Spleen (tissue), 11 donors: Measurements from ENCODE around the gene SCN4B. TPM values are rescaled to one million over a fixed set of nuclear protein-coding genes. Genes with fewer than 3 reads are reported as not detected.

ENCODE experiments used
- DNase-seq: peaks from one replicate; pipeline ENCODE4 v3.0.0-alpha.2; 2020
- H3K27ac ChIP-seq, 8 donors: fragments of 200-600 bp; sonication (generic) in 7 of 8; 1 replicate in 4 of 8; 2 replicates in 4 of 8; pipeline versions ENCODE4 v1.5.0 to v1.8.0; 2016 to 2021; ENCODE audit warnings: inconsistent platforms in 4 of 8, mild to moderate bottlenecking in 4 of 8, moderate library complexity in 1 of 8
- H3K27me3 ChIP-seq, 7 donors: fragments of 200-600 bp; sonication (generic) in 6 of 7; replicated peaks in 1 of 7; 1 replicate in 4 of 7; 2 replicates in 3 of 7; pipeline versions ENCODE4 v1.5.0 to v1.8.0; 2016 to 2021; ENCODE audit warnings: inconsistent platforms in 3 of 7, mild to moderate bottlenecking in 1 of 7
- H3K36me3 ChIP-seq, 6 donors: fragments of 200-600 bp; sonication (generic) in 5 of 6; 1 replicate in 4 of 6; 2 replicates in 2 of 6; pipeline versions ENCODE4 v1.5.0 to v1.8.0; 2016 to 2021; ENCODE audit warnings: inconsistent platforms in 2 of 6
- H3K4me1 ChIP-seq, 6 donors: fragments of 200-600 bp; sonication (generic) in 5 of 6; 1 replicate in 3 of 6; 2 replicates in 3 of 6; pipeline versions ENCODE4 v1.5.0 to v1.8.0; 2016 to 2021; ENCODE audit warnings: inconsistent platforms in 3 of 6
- H3K4me3 ChIP-seq, 8 donors: fragments of 200-600 bp; sonication (generic) in 7 of 8; 1 replicate in 4 of 8; 2 replicates in 4 of 8; pipeline versions ENCODE4 v1.5.0 to v1.8.0; 2016 to 2021; ENCODE audit warnings: inconsistent platforms in 4 of 8, mild to moderate bottlenecking in 4 of 8, moderate library complexity in 2 of 8
- H3K9me3 ChIP-seq, 8 donors: fragments of 200-600 bp; sonication (generic) in 7 of 8; 1 replicate in 4 of 8; 2 replicates in 4 of 8; pipeline versions ENCODE4 v1.5.0 to v1.8.0; 2016 to 2021; ENCODE audit warnings: inconsistent platforms in 4 of 8
- POLR2A ChIP-seq, 3 donors: fragments of 450-650 bp; IDR thresholded peaks; one replicate each; pipeline ENCODE4 v1.5.1; 2017; ENCODE audit warnings: antibody characterized with exemption in 3 of 3, mild to moderate bottlenecking in 1 of 3
- POLR2AphosphoS5 ChIP-seq, 3 donors: sonication (generic); formaldehyde crosslinking; IDR thresholded peaks; one replicate each; pipeline ENCODE4 v1.5.1; 2017; ENCODE audit warnings: antibody characterized with exemption in 3 of 3
- WGBS, 5 donors: extraction: QIAGEN DNeasy Blood & Tissue Kit in 3 of 5; methylation state at CpG; one replicate each; pipeline versions ENCODE4 v1.1.5 to v1.1.7; 2013 to 2018; 5-methylcytosine and 5-hydroxymethylcytosine counted together
- intact Hi-C: fragments of 100-400 bp; cut with DNase I; formaldehyde crosslinking; loops from one replicate; pipeline ENCODE4 v1.15.0; 2023; ENCODE audit warnings: low total_unique reads
- polyA plus RNA-seq, 3 donors: library from polyadenylated mRNA; stranded (reverse); fragments of 200-250 nt; gene quantifications; one replicate each; pipeline ENCODE4 v1.2.1, GENCODE V29; 2013
- total RNA-seq, 7 donors: library from RNA; depleted of rRNA in 3 of 7; stranded (reverse); fragments of >200 nt in 3 of 7; fragmentation: NEBNext Ultra II Directional in 4 of 7; extraction: Animal tissue kit (Norgen Biotek cat#: 25700) in 4 of 7; gene quantifications; one replicate each; pipeline versions ENCODE4 v1.1.0 to v1.2.1, GENCODE V29; 2016 to 2021
- TF ChIP-seq, protein P1 (sequence below), 11 experiments: fragments of 200-600 bp in 7 of 11; fragments of 450-650 bp in 4 of 11; sonication (generic) in 4 of 11; IDR thresholded peaks in 8 of 11; conservative IDR thresholded peaks in 3 of 11; 1 replicate in 7 of 11; 2 replicates in 4 of 11; pipeline versions ENCODE4 v1.4.0 to v1.8.0; 2016 to 2021; ENCODE audit warnings: antibody characterized with exemption in 11 of 11, inconsistent platforms in 4 of 11, mild to moderate bottlenecking in 1 of 11
- donor health status: healthy with polysubstance abuse.
- donor health status: DM: no; HTN: no; CAD: no; lungs with moderate emphysema.
- donor health status: DM: no; HTN: no; CAD: no.
- donor health status: Bipolar disorder and iron deficiency.
- donor health status: healthy.
- donor health status: DM: no; HTN: no; CAD: no.
- donor health status: DM: yes; HTN: yes; CAD: no.

SCN4B gene
- total and polyA plus RNA-seq, 10 donors, result 0.06 to 1.9 (median 0.41) TPM; not detected in 2

DNA sequence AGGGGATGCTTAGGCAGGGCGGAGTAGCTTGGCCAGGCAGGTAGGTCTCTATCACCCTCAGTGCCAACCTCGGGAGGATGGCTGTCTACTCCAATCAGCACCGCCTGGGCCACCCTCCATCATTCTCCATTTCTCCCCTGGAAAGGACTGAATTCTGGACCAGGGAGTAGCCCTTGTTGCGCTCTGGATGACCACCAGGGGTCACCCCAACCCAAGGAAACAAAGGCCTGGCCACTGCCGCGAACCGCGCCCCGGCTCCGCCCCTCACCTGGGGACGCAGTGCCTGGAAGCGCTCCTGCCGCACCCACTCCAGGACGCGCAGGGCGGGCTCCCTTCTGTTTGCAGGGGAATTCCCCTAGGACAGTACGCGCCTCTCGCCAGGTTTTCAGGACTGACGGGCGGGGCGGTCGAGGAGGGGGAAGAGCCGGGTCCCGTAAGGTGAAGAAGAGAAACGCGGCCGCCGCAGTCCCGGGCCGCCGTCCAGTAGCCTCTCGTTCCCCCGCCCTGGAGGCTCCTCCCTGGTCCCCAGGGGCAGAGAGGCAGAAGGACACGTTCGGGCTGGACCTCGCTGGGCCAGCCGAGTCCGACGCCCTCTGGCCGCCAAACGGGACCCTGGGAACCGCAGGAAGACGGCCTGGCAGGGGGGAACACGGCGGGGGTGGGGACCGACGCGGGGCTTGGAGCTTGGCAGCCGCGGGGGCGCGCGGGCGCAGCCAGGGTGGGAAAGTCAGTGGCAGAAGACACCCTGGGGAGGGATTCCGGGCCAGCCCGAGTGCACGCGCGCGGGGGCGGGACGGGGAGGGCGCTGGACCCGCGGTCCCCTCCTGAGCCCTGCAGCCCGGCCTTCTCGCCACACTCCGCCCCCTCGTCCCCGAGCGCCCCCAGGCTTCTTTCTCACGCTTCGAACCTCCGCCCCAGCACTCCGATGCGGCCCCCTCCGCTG lies 7.1 kb downstream of the SCN4B start:
- intact Hi-C loops, result no loop called here
- Histone ChIP-seq H3K9me3 (no peaks in the 10 kb centered on the region), H3K27ac (peak overlapping the region in 1 of 8 donors; percentile 39), H3K4me3 (peak overlapping the region; percentile 60 to 91 (median 65)), H3K4me1 (peaks cover 4 to 30% (median 9%) of the 10 kb centered on the region in 6 donors), H3K36me3 (no peaks in the 10 kb centered on the region), H3K27me3 (peaks cover 0 to 84% (median 26%) of the 10 kb centered on the region in 7 donors)
- TF ChIP-seq POLR2A (IDR thresholded peaks at IDR 0.05) (no peak), POLR2AphosphoS5 (IDR thresholded peaks at IDR 0.05) (peak; percentile 32 to 75 (median 58))
- TF ChIP-seq, protein P1, sequence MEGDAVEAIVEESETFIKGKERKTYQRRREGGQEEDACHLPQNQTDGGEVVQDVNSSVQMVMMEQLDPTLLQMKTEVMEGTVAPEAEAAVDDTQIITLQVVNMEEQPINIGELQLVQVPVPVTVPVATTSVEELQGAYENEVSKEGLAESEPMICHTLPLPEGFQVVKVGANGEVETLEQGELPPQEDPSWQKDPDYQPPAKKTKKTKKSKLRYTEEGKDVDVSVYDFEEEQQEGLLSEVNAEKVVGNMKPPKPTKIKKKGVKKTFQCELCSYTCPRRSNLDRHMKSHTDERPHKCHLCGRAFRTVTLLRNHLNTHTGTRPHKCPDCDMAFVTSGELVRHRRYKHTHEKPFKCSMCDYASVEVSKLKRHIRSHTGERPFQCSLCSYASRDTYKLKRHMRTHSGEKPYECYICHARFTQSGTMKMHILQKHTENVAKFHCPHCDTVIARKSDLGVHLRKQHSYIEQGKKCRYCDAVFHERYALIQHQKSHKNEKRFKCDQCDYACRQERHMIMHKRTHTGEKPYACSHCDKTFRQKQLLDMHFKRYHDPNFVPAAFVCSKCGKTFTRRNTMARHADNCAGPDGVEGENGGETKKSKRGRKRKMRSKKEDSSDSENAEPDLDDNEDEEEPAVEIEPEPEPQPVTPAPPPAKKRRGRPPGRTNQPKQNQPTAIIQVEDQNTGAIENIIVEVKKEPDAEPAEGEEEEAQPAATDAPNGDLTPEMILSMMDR (IDR thresholded peaks at IDR 0.05 in 8 of 11, conservative IDR thresholded peaks at IDR 0.05 in 3 of 11), result peak; percentile 90 to 98 (median 95)
- WGBS, 5 donors, result 0 to 2% (median 1%) methylated on average over 25 to 78 of the region's 78 CpGs
- peak; percentile 94 for DNase-seq

GRCh38 chr11:118144301-118145268 lies 8.0 kb downstream of the SCN4B start:
- DNase-seq, result no peak
- TF ChIP-seq, protein P1 (IDR thresholded peaks at IDR 0.05 in 8 of 11, conservative IDR thresholded peaks at IDR 0.05 in 3 of 11), result no peak
- TF ChIP-seq POLR2A (IDR thresholded peaks at IDR 0.05) (no peak), POLR2AphosphoS5 (IDR thresholded peaks at IDR 0.05) (no peak)
- H3K27ac ChIP-seq, result no peak overlapping the region
- peak overlapping the region in 1 of 8 donors; percentile 91 for H3K4me3 ChIP-seq
- peaks cover 0 to 86% (median 26%) of the 10 kb centered on the region in 7 donors for H3K27me3 ChIP-seq
- WGBS, 5 donors, result 61 to 71% (median 65%) methylated on average over 18 to 20 of the region's 20 CpGs
- H3K4me1 ChIP-seq, result peaks cover 4 to 30% (median 9%) of the 10 kb centered on the region in 6 donors
- H3K36me3 ChIP-seq, result no peaks in the 10 kb centered on the region
- intact Hi-C loops, result no loop called here
- no peaks in the 10 kb centered on the region for H3K9me3 ChIP-seq

- Histone ChIP-seq H3K36me3 (no peaks in the 10 kb centered on the region), H3K4me1 (peaks cover 4 to 30% (median 9%) of the 10 kb centered on the region in 6 donors), H3K9me3 (no peaks in the 10 kb centered on the region), H3K4me3 (no peak overlapping the region), H3K27ac (no peak overlapping the region), H3K27me3 (peaks cover 0 to 81% (median 26%) of the 10 kb centered on the region in 7 donors)
- no peak for TF ChIP-seq POLR2AphosphoS5 (IDR thresholded peaks at IDR 0.05)
- TF ChIP-seq, protein P1 (IDR thresholded peaks at IDR 0.05 in 8 of 11, conservative IDR thresholded peaks at IDR 0.05 in 3 of 11), result peak in 1 of 11 experiments; percentile 18
- 74 to 82% (median 78%) methylated on average over 12 of the region's 12 CpGs for WGBS, 5 donors
- no peak for DNase-seq
- intact Hi-C loops, result no loop called here
Measured at GRCh38 chr11:118143661-118144185, 8.9 kb downstream of the SCN4B start.
